Activated CD8-positive, alpha-beta memory T cell treated with anti-CD3 and anti-CD28 coated beads, Interleukin-2, amount 50 U/mL, for 4 hours (primary cell): ENCODE measurements around the gene SIAH2.

Experiments
- DNase-seq: peaks from one replicate; pipeline ENCODE4 v3.0.0-alpha.2; 2020

SIAH2 gene

DNA sequence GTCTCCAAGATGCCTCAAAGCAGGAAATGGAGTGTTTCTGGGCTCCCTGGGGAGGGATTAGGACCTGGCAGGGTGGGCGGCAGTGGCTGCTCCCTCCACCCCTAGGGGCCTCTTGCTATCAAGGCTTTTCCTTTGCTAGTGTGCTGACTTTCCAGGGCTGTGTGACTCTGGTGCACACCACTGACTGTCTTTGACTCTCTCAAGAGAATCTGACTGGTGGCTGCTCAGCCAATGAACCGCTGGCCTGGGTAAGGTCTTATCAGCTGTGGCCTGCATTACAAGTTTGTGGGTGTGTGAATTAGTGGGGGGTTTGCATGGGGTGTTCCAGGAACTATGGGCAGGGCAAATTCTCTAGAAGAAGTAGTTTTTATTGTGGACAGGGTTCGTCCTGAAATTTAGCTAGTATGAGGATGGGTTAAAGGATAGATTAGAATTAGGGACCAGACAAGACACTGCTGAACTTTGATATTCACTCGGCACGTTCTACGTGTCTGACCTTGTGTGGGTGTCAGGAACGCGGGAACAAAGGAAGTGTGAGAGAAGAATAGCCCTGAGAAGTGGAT, 29.5 kb downstream of the SIAH2 start:
- DNase-seq = no peak

DNA sequence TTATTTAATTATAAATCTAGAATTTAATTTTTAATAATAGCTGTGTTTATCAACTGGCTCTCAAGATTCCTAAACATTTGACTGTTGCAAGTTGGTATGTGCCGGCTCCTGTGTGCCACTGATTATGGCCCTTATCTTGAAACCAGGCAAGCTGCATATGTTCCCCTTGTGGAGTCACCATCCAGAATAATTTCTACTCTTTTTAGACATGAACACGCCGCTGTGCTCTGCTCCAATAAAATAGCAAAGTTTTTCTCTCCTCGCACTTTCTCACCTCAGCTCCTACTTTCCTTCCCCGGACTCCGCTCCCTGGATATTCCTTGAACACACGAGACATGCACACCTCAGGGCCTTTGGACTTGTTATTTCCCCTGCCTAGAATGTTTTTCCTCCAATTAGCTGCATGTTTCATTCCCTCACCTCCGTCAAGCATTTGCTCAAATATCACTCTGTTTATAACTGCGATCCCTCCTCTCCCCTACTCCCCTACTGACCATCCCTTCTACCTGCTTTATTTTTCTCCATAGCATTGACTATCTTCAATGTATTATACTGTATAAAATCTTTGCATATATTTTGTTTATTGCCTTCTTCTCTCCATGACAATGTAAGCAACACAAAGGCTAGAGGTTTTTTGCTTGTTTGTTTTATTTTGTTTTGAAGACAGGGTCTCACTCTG, 33.1 kb downstream of the SIAH2 start:
- DNase-seq = no peak

DNA sequence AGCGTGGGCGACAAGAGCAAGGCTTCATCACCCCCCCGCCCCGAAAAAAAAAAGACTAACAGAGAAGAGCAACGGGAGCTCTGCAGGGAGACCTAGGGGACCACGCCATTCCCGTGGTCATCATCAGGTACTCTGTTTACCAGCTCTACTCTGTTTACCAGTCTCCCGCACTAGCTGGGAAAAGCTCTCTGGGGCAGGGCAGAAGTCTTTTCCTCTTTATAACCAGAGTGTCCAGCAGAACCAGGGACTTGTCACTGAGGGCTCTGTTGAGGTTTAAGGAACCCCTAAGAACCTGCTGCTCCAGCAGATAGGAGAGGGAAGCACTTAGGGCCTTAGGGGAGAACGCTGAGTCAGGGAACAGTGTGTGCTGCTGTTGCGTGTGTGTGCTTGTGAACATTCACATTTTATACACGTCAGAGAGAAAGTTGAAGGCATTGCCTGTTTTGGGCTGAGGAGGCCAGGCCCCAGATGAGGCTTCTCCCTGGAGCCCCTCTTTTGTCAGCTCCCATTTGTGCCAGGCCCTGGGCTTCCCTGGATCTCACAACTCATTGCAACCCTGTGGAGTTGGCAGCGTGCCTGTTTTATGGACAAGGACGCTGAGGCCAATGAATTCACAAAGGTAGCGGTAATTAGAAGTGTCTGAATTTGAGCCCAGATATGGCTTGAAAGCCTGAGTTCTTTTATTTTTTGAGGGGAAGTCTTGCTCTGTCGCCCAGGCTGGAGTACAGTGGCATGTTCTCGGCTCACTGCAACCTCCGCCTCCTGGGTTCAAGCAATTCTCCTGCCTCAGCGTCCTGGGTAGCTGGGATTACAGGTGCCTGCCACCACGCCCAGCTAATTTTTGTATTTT, 35.1 kb downstream of the SIAH2 start:
- no peak for DNase-seq

DNA sequence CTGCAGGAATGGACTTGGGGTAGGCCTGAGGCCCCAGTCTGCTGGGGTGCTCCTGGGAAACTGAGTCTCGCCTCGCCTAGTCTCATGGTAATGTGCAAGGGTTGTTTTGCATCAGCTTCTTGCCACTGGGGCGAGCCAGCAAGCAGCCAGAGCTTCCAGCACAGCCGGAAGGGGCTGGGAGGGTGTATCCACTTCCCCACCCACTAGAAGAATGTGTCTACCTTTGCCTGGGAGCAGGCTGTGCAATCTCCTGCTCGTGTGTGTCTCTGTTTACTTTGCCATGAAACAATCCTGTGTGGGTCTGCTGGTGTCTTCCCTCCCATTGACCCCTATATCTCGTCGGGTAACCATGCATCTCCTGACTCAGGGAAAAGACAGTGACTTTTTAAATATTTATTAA, 37.4 kb downstream of the SIAH2 start:
- no peak for DNase-seq

DNA sequence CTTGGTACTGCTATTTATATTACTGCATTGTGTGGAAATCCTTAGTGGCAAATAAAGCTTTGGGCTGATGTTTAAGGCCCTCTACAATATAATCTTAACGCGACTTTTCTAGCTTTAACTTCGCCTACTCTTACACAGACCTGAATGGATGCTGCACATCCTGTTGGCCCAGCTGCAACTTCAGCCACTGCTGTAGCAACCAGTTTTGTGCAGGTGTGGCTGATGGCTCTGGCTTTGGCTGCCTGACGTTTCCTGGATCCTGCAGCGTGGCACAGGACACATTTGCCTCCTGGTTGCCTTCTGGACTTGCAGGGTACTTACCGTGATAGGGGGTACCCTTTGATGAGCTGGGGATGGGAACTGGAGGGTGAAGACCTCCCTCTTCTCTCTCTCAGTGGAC, 39.0 kb downstream of the SIAH2 start:
- no peak for DNase-seq

DNA sequence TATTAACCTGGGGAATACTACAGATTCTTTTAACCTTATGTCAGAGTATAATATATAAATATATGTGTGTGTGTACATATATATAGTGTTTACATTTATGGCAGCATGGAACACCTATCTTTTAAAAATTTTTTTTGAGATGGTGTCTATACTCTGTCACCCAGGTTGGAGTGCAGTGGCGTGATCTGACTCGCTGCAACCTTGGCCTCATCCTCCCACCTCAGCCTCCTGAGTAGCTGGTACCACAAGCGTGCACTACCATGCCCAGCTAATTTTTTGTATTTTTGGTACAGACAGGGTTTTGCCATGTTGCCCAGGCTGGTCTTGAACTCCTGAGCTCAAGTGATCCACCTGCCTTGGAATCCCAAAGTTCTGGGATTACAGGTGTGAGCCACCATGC, 40.7 kb downstream of the SIAH2 start:
- no peak for DNase-seq

DNA sequence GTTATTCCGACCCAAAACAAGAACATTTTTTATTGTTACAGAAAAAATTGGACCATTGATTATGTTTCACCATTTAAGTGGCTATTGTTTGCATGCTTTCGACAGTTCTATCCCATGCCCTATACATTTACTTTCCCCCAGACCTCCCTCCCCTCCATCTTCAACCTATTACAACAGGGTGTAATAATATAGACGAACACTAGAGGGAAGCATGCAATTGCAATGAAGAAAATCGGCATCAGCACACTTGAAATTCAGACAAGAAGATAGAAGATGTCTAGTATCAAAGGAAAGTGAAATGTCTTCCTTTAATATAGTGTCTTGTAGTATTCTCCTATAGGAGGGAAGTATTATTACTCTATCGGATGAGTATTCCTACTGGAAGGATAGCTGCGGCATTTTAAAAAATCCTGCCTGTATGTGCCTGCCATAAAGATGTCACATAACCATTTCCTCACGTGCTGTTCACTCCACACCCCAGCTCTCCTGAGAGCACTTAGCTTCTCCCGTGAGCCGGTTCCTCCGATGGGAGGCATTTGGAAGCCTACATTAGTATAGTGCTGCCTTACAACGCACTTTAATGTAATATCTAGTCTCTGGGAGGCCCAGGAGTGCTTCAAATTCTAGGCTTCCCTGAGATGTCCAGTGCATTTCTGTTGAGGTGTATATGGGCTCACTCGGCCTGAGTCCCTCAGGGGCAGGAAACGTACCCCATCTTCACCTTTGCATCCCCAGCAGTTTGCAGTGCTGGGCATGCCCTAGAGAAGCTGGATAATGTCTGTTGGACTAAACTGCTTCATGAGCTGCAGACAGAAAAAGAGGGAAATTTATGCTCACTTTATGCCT, 41.5 kb downstream of the SIAH2 start:
- DNase-seq = no peak

DNA sequence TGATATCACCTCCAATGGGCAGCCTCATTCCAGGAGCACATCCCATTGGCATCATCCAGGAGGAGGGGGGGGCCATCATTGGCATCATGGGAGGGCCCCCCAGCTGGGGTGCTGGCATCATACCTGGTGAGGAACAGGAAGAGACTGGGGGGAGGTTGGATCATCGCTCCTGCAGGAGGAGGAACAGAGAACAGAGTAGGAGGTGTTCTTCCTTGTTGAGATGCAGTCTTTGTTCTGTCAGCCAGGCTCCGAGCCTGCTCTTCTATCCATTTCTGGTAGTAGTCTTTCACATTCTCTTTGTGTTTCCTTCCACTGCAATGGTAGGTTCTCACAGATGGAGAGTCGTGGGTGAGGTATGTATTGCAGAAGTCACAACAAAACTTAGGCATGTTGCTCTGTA, 42.5 kb downstream of the SIAH2 start:
- no peak for DNase-seq

DNA sequence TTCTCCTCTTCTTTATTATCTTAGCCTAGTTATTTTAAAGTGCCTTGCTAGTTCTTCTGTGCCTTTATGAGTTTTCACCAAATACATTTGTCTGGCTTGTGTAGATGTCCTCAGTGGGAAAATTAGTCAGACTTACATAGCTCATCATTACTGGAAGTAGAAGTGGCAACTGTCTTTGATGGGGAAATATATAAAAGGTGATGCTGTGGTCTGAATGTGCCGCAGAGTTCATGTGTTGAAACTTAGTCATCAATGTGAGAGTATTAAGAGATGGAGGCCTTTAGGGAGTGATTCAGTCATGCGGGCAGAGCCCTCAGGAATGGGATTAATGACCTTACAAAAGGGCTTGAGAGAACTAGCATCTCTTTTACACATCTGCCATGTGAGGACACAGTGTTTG, 52.9 kb downstream of the SIAH2 start:
- DNase-seq = no peak

DNA sequence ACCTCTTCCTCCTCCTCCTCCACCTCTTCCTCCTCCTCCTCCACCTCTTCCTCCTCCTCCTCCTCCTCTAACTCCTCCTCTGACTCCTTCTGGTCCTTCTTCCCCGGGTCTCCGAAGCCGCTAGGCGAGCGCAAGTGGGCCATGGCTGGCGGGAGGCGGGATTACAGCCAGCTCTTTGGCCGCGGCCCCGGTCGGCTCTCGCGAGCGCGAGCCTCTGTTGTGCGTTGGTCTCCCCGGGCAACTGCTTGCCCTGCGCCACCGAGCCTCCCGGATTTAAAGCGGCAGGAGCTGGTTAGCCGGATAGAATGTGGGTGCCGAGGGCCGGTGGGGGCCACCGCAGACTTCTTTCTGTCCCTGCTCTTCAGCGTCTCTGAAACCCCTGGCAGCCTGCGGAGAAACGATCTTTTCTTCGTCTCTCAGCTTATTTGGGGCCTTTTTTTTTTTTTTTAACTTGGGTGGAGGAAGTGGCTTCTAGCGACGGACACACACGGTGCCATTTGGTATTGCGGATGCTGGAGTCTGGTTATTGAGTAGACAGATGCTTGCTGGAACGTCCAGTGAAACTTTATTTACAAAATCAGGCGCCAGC, 59.1 kb downstream of the SIAH2 start, which contains the start of gene ERICH6:
Gene ERICH6 (minus strand): TSS at position 165 of the 589 bp plus-strand sequence. CDS start 22 bp downstream, at position 143.
- peak; percentile 70 for DNase-seq

DNA sequence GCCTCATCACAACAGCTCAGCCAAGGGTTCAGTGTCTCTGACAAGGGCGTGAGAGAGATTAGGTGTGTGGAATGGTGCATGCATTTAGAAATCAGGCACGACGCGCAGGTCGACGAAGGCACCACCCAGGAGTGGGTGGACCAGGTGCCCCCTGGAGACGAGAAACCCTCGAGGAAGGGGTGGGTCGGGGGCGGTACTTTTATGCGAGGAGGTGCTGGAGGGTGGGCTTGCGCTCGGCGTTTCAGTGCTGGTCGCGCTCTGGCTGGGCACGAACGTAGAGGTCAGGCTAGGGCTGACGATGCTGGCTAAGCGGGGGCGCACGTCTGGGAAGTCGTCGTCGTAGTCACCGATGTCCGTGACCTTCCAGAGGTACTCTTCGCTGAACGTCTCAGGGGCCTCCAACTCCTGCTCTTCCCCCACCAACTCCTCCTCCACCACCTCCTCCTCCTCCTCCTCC, 59.6 kb downstream of the SIAH2 start:
- DNase-seq = peak; percentile 54

DNA sequence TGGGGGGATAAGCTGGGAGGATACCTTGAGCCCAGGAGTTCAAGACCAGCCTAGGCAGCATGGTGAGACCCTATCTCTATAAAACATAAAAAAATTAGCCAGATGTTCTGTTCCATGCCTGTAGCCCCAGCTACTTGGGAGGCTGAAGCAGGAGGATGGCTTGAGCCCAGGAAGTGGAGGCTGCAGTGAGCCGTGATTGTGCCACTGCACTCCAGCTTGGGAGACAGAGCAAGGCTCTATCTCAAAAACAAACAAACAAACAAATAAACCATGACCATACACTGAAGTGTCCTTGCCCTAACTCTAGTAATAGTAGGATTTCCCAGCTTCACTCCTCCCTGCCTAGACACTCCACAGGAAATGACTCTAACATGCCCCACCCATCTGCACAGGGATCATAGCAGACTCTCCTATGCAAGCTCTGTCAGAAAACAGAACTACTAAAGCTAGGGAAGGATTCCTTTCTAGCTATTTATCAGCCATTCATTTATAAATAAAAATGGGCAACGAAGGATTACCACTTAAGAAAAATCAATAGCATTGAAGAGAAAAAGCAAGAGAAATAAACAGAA, 63.8 kb downstream of the SIAH2 start:
- no peak for DNase-seq

DNA sequence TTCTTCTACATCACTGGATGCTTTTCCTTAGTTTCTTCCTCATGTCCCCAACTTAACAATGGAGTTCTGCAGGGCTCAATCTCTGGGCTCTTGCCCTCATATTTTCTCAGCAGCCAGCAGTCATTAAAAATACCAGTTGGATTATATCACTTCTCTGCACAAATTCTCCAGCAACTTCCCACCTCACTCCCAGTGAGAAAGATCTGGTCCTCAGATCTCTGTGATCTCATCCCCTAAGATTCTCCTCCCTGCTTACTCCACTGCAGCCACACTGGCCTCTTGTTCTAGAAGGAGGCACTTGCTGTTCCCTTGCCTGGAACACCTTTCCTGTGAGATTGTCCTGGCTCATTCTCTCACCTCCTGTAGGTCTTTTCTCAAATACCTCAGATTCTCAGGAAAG, 65.3 kb downstream of the SIAH2 start:
- no peak for DNase-seq

DNA sequence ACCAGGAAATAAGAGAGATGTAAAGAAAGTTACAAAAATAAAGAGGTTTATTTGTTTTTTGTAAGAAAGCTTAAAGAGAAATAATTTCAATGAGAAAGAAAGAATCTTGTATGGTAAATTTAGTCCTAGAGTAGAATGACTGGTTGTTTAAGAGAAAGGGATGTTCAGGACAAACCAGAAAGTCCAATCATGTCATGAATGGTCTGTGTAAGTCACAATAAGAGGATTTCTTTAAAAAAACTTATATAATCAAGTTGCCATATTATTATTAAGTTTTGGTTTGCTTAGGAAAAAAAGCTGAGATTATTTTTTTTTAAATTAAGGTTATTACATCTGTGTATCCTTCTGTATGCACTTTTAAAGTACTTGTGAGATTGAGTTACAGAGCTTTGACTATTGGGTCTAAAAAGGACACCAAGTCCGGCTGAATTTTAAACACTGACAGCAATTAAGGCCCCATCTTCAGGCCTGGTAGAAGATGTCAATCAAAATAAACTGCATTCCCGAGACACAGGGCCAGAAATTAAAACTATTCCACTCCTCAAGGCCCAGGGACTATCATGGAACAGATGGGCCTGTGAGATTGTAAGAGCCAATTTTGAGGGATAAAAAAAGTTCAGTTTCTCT, 71.4 kb downstream of the SIAH2 start:
- DNase-seq = no peak
